HG03025 (cell line): ENCODE measurements around the gene DGLUCY.
"Not testable (repeated sequence)": the region's sequence is repeated elsewhere in the genome, so short reads cannot be mapped to it uniquely, and the experiment has no call there.

Experiments used
- ATAC-seq: cut with Tn5 transposase; IDR thresholded peaks from one replicate; pipeline ENCODE4 v1.9.1; 2021; ENCODE audit warnings: mild to moderate bottlenecking, moderate library complexity; ENCODE audit not compliant: unreplicated experiment, low FRiP score

The DGLUCY gene

GRCh38 chr14:91230397-91231035, 116.6 kb downstream of the DGLUCY start:
- no peak for ATAC-seq

GRCh38 chr14:91231446-91231845, 117.6 kb downstream of the DGLUCY start:
- no peak for ATAC-seq

- no peak for ATAC-seq
These were observed 118.2 kb downstream of the DGLUCY start for GRCh38 chr14:91232052-91232451.

- ATAC-seq: no peak
These were observed 118.7 kb downstream of the DGLUCY start for GRCh38 chr14:91232603-91233002.

GRCh38 chr14:91233936-91234790, 120.3 kb downstream of the DGLUCY start:
- ATAC-seq: no peak

- ATAC-seq: no peak
These were observed 120.9 kb downstream of the DGLUCY start for GRCh38 chr14:91234791-91235114.

- ATAC-seq: no peak
These were observed 122.0 kb downstream of the DGLUCY start for GRCh38 chr14:91235841-91236240.

GRCh38 chr14:91237219-91237618, 123.3 kb downstream of the DGLUCY start:
- no peak for ATAC-seq

- ATAC-seq: no peak
These were observed 124.2 kb downstream of the DGLUCY start for GRCh38 chr14:91238085-91238484.

- ATAC-seq: no peak
These were observed 124.8 kb downstream of the DGLUCY start for GRCh38 chr14:91238661-91239060.

- ATAC-seq: peak; percentile 60
These were observed 128.0 kb downstream of the DGLUCY start for GRCh38 chr14:91241863-91242262.

GRCh38 chr14:91242635-91243034, 128.8 kb downstream of the DGLUCY start:
- ATAC-seq: no peak

- ATAC-seq: no peak
These were observed 129.2 kb downstream of the DGLUCY start for GRCh38 chr14:91243074-91243471.

GRCh38 chr14:91244501-91244901, 130.6 kb downstream of the DGLUCY start, which contains the start of gene GPR68:
TSS of gene GPR68 (minus strand) at chr14:91244704. CDS start at chr14:91235050, 9,654 bp downstream.
- no peak for ATAC-seq

- ATAC-seq: no peak
These were observed 131.2 kb downstream of the DGLUCY start for GRCh38 chr14:91245029-91245428.

- not testable (repeated sequence) for ATAC-seq
These were observed 131.7 kb downstream of the DGLUCY start for GRCh38 chr14:91245616-91246015.

GRCh38 chr14:91246051-91246852, 132.4 kb downstream of the DGLUCY start:
- ATAC-seq: no peak

- no peak for ATAC-seq
These were observed 136.2 kb downstream of the DGLUCY start for GRCh38 chr14:91249841-91250616.

- no peak for ATAC-seq
These were observed 137.0 kb downstream of the DGLUCY start for GRCh38 chr14:91250912-91251311.
